Measurements from ENCODE around the gene MAGI3.
"Not testable (repeated sequence)": the region's sequence is repeated elsewhere in the genome, so short reads cannot be mapped to it uniquely, and the experiment has no call there.

Gene MAGI3

GRCh38 chr1:113401067-113401466 lies 10.8 kb downstream of the MAGI3 start:
- no peak for DNase-seq

- no peak for DNase-seq
Observed at GRCh38 chr1:113401728-113402127, 11.4 kb downstream of the MAGI3 start.

DNA sequence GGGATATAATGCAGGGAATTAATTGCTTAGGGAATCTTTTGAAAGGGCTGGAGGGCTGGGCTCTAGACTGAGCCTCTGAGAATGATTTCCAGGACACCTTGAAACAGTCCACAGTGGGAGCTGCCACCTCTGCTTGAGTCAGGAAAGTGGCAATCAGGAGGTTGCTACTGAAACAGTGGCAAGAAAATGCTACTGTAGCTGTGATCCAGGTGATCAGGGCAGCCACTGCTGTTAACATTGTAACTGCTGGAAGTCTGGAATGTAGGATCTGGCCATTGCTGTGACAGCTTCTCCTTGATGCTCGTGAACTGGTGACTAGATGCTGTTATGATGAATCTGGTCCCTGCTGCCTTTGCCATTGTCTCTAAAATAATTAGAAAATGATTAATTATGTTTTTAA lies 12.8 kb downstream of the MAGI3 start:
- no peak for DNase-seq

DNA sequence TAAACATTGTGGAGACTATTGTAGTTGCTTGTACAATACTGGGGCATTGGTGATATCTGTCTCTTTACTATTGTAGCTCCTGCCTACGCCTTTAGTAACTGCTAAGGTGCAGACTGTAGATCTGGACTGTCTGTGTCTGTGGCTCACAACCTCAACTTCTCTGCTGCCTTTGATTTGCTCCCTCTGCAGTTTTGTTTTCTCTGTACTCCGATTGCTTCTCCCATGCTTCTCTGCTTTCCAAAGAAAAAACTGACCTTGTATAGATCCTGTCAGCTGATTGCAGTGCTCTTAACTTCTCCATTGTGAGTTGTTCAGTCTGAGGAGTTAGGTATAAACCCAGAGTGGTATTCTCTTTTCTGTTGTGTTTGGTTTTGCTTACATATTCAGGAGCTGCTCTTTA lies 15.3 kb downstream of the MAGI3 start:
- no peak for DNase-seq

DNA sequence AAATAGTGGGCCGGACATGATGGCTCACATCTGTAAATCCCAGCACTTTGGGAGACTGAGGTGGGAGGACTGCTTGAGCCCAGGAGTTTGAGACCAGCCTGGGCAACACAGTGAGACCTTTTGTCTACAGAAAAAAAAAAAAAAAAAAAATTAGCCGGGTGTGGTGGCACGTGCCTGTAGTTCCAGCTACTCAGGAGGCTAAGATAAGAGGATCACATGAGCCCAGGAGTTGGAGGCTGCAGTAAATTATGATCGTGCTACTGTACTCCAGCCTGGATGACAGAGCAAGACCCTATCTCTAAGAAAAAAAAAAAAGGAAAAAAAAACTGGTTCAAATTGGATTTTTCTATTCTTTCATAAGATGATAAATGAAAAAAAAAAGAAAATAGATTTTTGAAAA lies 15.8 kb downstream of the MAGI3 start:
- not testable (repeated sequence) for DNase-seq

DNA sequence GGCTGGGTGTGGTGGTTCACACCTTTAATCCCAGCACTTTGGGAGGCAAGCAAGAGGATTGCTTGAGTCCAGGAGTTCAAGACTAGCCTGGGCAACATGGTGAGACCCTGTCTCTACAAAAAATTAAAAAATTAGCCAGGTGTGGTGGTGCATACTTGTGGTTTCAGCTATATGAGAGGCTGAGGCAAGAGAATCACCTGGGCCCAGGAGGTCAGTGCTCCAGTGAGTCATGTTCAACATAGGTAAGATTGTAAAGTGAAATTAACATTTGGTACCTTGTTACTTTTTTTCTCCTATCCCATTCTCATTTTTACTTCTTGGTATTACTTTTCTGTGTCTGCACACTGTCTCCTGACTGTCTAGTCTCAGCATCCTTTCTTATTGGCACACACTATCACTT lies 19.0 kb downstream of the MAGI3 start:
- no peak for DNase-seq

DNA sequence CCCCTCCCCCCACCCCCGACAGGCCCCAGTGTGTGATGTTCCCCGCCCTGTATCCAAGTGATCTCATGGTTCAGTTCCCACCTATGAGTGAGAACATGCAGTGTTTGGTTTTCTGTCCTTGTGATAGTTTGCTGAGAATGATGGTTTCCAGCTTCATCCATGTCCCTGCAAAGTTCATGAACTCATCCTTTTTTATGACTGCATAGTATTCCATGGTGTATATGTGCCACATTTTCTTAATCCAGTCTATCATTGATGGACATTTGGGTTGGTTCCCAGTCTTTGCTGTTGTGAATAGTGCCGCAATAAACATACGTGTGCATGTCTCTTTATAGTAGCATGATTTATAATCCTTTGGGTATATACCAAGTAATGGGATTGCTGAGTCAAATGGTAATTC lies 21.7 kb downstream of the MAGI3 start:
- not testable (repeated sequence) for DNase-seq

DNA sequence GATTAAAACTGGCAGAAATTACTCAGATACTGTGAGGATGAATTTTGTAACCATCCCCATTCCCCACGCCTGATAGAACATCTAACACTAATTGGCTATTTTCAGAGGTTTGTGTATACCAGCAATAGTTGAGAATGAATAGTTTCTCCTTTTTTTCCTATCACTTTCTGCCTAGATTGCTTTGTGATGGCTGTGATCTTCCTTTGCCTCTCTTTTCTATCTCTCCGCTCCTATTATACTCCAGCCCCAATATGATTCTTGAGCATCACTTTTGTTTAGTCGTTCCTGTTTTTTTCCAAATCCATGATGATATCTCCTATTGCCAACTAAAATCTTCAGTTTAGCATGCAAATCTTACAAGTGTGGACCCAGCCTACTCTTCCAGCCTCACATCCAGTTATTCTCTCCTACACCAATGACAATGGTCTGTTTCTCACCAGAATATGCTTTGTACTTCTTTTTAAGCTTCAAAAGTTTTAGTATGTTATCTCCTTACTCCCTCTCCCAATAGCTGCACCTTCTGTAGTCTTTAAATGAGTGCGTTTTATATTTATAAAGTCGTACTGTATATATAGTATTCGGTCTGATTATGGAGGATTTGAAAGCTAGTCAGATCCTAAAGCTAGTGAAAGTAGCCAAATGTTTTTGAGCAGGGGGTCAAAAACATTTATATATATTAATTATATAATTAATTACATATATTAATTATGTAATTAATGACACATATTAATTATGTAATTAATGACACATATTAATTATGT lies 25.2 kb downstream of the MAGI3 start:
- DNase-seq = no peak

GRCh38 chr1:113416071-113416470 lies 25.8 kb downstream of the MAGI3 start:
- not testable (repeated sequence) for DNase-seq

DNA sequence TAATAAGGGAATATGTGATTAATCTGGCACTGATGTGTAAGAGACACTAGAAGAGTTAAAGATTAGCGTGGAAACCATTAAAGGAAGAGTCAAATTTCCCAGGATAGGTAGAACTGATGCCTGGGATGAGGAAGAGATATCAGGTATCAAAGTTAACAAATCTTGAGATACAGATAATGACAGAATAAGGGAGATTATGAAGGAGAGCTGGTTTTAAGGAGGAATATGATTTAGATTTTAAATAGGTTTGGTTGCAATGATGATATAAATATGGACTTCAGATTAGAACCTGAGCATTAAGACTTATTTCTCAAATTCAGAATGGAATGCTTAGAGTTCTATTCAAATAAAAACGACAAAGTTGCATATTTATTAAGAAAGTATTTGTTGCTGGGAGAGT lies 26.2 kb downstream of the MAGI3 start:
- no peak for DNase-seq

DNA sequence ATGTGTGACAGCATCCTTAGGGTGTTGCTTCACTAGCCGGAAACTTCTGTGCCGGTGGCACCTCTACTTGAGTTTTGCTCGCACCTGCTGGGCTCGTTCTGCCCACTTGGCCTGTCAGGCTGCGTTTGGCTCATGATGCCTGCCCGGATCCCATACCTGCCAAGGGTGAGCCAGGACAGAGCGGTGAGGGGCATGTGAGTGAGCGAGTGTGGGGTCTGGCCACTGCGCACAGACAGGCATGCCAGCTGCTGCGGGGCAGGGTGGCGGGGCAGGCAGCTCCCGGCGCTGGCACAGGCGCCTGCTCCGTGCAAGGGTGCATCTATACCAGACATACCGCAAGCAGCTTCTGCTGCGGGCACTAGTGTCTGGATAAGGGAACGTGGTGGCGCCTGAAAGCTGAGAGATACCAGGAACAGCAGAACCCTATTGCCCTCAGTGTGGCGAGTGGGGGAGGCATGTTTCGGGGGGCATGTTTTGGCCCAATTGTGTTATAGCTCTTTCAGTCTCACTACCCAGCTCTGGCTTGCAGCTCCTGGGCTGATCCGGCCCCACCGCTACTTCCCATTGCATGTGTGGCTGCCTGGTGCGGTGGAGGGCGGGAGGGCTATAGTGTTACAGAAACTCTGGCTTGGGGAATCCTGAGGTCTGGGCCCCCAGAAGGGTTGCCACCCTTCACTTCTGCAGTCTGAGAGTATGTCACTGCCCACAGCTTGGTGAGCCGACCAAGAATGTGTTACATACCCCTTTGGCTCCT lies 32.2 kb downstream of the MAGI3 start:
- DNase-seq = no peak

DNA sequence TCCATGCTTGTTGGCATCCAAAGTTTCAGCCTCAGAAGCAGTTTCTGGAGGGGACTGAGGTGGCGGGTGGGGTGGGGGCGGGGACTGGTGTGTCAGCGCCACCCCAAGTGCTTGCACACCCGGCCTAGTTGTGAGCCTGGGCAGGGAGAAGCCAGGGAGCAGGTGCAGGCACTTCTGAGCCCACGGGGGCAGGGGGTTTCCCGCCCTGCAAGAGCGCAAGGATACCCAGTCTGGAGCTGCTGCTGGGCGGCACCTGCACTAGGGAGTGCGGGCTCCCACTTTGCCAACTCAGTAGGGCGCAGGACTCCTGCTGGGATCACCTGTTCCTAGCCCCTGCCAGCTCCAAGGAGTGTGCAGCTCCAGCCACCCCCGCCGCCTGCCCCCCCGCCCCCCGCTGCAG lies 33.5 kb downstream of the MAGI3 start:
- no peak for DNase-seq

DNA sequence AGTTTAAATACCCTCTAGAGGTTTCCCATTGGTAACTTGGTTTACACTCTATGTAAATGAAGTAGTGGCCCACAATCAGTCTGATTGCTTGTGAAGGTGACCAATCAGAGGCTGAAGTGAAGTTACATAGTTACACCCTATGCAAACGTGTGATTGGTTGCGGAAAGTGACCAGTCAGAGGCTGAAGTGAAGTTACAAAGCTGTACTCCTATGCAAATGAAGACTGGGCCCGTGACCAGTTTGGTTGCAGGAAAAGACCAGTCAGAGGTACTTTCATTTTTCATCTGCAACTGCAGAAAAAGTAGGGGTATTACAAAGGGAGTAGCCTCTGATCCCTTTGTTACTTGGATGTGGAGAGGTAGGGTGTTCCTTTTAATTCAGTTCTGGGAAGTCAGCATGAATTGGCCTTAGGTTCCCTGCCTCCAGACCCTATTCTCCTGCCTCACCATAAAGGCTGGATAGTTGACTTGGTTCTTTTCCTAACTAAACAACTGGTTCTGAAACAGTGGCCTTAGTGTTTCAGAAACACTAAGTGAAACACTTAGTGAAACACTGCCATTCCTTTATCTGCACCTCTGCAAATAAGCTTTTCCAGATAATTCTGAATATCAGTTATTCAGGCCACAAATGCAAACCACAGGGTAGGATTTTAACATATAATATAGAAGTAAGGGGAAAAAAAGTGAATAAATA lies 39.3 kb downstream of the MAGI3 start:
- DNase-seq = no peak

- DNase-seq = no peak
Observed at GRCh38 chr1:113433184-113433583, 42.9 kb downstream of the MAGI3 start.

GRCh38 chr1:113434081-113434873 lies 44.0 kb downstream of the MAGI3 start:
- no peak for DNase-seq

GRCh38 chr1:113434874-113435175 lies 44.5 kb downstream of the MAGI3 start:
- DNase-seq = no peak

DNA sequence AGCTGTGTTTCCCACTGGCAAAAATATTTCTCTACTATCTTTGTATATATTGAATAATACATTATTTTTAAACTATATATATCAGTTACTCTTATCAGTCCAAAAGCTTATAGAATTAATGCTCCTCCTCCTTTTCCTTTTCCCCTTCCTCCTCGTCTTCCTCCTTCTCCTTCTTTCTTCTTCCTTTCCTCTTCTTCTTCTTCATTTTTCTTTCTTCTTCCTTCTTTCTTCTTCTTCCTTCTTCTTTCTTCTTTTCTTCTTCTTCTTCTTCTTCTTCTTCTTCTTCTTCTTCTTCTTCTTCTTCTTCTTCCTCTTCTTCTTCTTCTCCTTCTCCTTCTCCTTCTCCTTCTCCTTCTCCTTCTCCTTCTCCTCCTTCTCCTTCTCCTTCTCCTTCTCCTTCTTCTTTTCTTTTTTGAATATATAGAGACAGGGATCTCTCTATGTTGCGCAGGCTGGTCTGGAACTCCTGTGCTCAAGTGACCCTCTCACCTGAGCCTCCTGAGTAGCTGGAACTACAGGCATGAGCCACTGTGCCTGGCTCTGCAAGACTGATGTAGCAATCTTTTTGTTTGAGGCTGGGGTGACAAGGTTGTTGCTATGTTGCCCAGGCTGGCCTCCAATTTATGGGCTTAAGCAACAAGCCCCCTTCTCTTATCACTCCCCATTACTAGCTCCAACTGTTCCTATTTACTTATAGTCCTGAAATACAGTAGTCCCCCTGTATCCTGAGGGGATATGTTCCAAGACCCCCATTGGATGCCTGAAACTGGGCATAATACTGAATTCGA lies 47.4 kb downstream of the MAGI3 start:
- no peak for DNase-seq

DNA sequence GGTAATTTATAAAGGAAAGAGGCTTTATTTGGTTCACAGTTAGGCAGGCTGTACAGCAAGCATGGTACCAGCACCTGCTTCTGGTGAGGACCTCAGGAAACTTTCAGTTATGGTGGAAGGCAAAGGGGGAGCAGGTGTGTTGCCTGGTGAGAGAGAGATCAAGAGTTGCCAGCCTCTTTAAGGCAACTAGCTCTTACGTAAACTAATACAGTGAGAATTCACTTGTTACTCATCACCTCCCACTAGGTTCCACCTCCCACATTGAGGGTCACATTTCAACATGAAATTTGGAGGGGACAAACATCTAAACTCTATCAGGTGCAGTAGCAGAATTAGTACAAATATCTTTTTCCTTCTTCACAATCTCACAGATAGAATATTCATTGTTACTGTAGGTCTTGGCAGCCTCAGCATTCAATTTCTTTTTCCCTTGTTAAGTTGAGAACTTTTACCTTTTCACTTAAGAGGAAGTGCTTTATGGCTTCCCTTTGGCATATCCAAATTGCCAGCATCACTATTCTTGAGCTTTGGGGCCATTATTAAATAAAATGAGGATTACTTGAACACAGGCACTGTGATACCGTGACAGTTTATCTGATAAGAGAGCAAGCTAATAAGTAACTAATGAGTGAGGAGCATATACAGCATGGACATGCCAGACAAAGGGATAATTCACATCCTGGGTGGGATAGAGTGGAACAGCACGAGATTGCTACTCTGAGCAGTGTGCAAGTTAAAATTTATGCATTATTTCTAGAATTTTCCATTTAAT lies 48.4 kb downstream of the MAGI3 start:
- no peak for DNase-seq

- DNase-seq = no peak
Observed at GRCh38 chr1:113439277-113439670, 49.0 kb downstream of the MAGI3 start.

- DNase-seq = no peak
Observed at GRCh38 chr1:113442131-113442530, 51.8 kb downstream of the MAGI3 start.

DNA sequence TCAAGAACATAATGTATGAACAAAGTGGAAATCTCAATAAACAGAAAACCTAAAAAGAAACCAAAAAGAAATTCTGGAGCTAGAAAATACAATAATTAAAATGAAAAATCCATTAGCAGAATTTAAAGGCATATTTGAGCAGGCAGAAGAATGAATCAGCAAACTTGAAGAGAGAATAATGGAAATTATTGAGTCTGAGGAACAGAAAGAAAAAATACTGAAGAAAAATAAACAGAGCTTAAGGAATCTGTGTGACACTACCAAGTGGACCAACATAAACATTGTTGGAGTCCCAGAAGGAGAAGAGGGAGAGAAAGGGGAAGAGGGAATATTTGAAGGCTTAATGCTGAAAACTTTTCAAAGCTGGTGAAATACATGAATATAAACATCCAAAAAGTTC lies 54.5 kb downstream of the MAGI3 start:
- DNase-seq = no peak

- DNase-seq = no peak
Observed at GRCh38 chr1:113451710-113452109, 61.4 kb downstream of the MAGI3 start.

Data from stimulated activated CD4-positive, alpha-beta T cell treated with anti-CD3 and anti-CD28 coated beads, Interleukin-15, amount 100 ng/mL, for 24 hours (primary cell).